GM19328 (cell line): ENCODE results near the gene VPS35L.
"Not testable (repeated sequence)": the region's sequence is repeated elsewhere in the genome, so short reads cannot be mapped to it uniquely, and the experiment has no call there.

ENCODE experiments used
- ATAC-seq: cut with Tn5 transposase; IDR thresholded peaks from one replicate; pipeline ENCODE4 v1.9.1; 2021; ENCODE audit warnings: mild to moderate bottlenecking, moderate library complexity; ENCODE audit not compliant: unreplicated experiment

Gene VPS35L

GRCh38 chr16:19644877-19645276 lies 89.4 kb downstream of the VPS35L start:
- ATAC-seq, result no peak

DNA sequence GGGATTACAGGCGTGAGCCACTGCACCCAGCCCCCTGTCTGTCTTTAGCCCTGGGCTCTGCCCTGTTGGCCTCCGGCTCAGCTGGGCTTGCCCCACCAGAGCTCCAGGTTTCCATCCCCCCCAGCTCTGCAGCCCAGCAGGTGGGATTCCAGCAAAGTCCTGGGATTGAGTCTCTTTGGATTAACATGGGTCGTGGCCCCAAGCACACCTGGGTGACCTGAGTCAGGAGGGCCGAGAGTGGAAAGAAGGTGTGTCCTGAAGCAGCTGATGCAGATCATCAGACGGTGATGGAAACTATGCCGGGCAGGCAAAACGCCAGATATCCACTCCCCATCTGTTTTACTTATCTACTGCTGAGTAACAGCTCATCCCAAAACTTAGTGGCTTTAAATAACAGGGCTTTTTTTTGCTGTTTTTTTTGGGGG lies 90.1 kb downstream of the VPS35L start:
- ATAC-seq, result no peak

- no peak for ATAC-seq
These were observed 94.5 kb downstream of the VPS35L start for GRCh38 chr16:19649980-19650379.

GRCh38 chr16:19654147-19654546 lies 98.6 kb downstream of the VPS35L start:
- no peak for ATAC-seq

- ATAC-seq, result no peak
These were observed 99.8 kb downstream of the VPS35L start for GRCh38 chr16:19655242-19655777.

GRCh38 chr16:19657831-19658230 lies 102.3 kb downstream of the VPS35L start:
- no peak for ATAC-seq

DNA sequence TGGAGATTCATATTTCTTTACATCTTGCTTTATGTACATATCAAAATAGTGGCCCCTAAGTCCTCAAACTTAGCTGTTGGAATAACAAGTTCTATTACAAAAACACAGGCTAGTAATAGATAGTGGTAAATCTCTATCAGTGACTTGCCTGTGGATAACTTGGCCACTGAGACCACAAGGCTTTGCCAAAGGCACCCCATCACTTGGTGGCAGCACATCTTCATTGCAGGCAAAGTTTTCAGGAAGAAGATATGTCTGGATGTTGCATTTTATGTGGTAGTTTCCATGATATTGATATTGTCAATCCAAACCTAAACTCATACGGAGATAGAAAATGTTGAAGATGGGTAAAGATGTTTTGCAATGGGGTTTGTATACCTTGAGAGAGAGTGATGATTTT lies 104.1 kb downstream of the VPS35L start:
- ATAC-seq, result no peak

GRCh38 chr16:19660432-19660831 lies 104.9 kb downstream of the VPS35L start:
- ATAC-seq, result no peak

- ATAC-seq, result no peak
These were observed 106.8 kb downstream of the VPS35L start for GRCh38 chr16:19662351-19662750.

DNA sequence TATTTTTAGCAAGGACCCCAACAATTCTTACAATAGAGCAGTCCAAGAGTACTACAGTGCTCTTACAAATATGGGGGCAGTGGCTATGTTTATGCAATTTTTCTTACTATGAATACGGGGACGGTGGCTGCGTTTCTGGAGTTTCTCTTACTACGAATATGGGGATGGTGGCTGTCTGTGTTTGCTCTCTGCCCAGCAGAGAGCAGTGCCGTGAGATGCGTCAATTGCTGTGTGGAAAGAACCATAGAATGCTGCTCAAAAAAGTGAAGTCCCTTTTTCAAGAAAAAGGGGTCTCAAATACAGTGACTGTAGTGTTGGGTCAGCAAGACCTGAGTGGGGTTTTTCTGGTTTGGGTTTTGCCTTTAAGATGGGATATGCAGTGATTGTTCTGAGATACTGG lies 108.7 kb downstream of the VPS35L start:
- ATAC-seq, result no peak

DNA sequence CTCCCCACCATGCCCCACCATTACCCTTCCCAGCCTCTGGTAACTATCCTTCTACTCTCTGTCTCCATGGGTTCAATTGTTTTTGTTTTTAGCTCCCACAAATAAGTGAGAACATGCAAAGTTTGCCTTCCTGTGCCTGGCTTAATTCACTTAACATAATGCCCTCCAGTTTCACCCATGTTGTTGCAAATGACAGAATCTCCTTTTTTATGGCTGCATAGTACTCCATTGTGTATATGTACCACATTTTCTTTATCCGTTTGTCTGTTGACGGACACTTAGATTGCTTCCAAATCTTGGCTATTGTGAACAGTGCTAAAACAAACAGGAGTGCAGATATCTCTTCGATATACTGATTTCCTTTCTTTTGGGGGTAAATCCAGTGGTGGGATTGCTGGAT lies 109.8 kb downstream of the VPS35L start:
- ATAC-seq, result not testable (repeated sequence)

GRCh38 chr16:19666477-19666876 lies 111.0 kb downstream of the VPS35L start:
- no peak for ATAC-seq

DNA sequence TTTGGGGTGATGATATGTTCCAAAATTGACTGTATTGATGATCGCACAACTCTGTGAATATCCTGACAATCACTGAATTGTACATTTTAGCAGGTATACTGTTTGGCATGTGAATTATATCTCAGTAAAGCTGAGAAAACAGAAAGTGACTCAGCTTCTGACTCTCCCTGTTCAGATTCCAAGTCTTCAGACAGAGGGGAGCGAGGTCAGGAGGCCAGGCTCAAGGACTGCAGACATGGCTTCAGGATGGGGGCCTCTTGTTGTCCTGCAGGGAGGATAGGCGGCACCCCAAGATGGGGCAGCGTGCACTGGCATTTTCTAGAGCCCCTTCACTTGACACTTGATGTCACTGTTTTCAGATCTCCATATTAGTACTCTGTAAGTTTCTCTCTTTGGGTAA lies 116.9 kb downstream of the VPS35L start:
- ATAC-seq, result no peak

GRCh38 chr16:19674485-19674884 lies 119.0 kb downstream of the VPS35L start:
- no peak for ATAC-seq

DNA sequence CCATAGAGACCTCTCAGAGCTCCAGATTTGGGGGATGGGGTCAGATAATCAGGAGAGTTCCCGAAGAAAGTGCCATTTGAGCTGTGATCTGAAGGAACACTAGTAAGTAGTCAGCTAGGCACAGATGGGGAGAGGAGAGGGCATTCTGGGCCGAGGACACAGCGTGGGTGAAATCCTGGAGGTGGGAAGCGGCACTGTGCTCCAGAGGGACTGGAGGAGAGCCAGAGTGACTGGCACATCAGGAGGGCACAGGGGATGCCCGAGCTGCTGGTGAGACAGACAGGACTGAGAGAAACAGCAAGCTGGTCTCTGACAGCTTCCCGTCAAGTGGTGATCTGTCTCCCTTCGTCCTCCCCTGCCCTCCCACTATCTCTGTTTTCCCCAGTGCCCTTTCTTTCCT lies 121.9 kb downstream of the VPS35L start:
- ATAC-seq, result no peak

GRCh38 chr16:19678804-19679203 lies 123.3 kb downstream of the VPS35L start:
- no peak for ATAC-seq

DNA sequence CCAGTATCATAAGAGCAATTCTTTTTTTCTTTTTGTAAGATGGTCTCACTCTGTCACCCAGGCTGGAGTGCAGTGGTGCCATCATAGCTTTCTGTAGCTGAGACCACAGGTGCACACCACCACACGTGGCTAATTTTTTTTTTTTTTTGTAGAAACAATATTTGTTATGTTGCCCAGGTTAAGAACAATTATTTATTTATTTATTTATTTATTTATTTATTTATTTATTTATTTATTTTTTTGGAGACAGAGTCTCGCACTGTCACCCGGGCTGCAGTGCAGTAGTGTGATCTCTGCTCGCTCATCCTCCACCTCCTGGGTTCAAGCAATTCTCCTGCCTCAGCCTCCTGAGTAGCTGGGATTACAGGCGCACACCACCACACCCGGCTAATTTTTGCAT lies 123.8 kb downstream of the VPS35L start:
- not testable (repeated sequence) for ATAC-seq

DNA sequence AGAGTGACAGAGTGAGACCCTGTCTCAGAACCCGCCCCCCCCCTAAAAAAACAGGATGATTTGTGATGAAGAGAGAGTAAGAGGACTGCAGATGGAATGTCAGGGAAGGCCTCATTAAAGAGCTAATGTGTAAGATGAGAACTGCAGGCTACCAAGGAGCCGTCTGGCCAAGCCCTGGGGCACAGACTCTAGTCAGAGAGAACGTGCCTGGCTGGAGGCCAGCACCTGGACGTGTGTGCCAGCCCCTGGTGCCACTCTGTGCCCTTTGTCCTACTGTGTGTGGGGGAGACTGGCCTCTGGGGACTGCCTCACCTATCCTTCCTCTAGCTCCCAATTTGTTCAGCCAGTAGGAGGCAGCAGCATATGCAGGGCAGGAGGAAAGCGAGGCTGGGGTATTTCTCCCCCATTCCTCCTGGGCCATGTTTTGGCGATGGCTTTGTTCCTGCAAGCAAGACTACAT lies 125.4 kb downstream of the VPS35L start:
- no peak for ATAC-seq

DNA sequence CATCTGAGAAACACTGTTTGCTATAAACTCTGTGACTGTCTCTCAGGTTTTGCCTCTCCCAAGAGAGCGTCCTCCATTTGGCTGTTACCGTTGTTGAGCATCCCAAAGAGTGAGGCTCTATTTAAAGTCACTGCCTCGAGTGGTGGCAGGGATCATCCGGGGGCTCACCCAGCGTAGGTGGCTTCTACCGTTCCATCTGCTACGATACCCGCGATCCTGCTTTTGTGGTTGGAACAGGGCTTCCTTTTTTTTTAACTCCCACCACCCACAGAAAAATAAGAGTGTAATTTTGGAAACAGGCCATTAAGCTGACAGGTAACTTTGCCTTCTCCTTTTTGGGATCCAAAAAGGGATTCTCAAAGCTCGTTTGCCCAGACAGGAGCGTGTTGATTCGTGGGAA lies 126.1 kb downstream of the VPS35L start:
- ATAC-seq, result no peak

GRCh38 chr16:19683453-19684236 lies 128.1 kb downstream of the VPS35L start:
- ATAC-seq, result no peak

GRCh38 chr16:19685176-19685575 lies 129.7 kb downstream of the VPS35L start:
- no peak for ATAC-seq

DNA sequence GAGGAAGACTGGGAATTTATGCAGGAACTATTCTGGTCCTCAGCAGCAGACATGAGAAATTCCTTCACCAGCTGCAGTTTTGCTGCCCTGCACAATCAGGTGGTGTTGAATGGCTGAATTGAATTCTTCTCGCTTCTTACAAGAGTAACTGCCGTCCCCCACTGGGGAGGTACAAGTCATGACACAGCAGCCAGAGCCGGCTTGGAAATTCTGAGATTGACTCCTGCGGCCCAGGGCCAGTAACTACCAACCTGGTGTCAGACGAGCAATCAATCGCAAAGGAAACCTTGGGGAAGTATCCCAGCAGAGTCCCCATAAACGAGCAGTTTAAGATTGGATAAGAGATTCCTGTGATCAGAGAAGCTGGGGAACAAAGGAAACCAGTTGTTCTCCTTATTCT lies 131.8 kb downstream of the VPS35L start:
- ATAC-seq, result no peak
